Fibroblast of peridontal ligament (primary cell): ENCODE measurements around the gene ARID3A.

Source experiments
- DNase-seq: peaks from one replicate; pipeline ENCODE4 v3.0.0-alpha.2; 2010; ENCODE audit errors: extremely low read depth

ARID3A gene

GRCh38 chr19:931860-932647, 6.2 kb downstream of the ARID3A start:
- DNase-seq: no peak

GRCh38 chr19:932648-933552, 7.1 kb downstream of the ARID3A start:
- peak; percentile 89 for DNase-seq

GRCh38 chr19:933553-933882, 7.7 kb downstream of the ARID3A start:
- DNase-seq: no peak

- no peak for DNase-seq
These were observed 8.5 kb downstream of the ARID3A start for GRCh38 chr19:934197-934840.

GRCh38 chr19:934865-935479, 9.1 kb downstream of the ARID3A start:
- no peak for DNase-seq

GRCh38 chr19:936175-936546, 10.3 kb downstream of the ARID3A start:
- no peak for DNase-seq

- no peak for DNase-seq
These were observed 11.4 kb downstream of the ARID3A start for GRCh38 chr19:937259-937694.

- DNase-seq: no peak
These were observed 12.5 kb downstream of the ARID3A start for GRCh38 chr19:938233-938923.

- no peak for DNase-seq
These were observed 13.6 kb downstream of the ARID3A start for GRCh38 chr19:939439-939838.

GRCh38 chr19:939922-940321, 14.1 kb downstream of the ARID3A start:
- no peak for DNase-seq

GRCh38 chr19:940591-941291, 14.9 kb downstream of the ARID3A start:
- no peak for DNase-seq

- DNase-seq: no peak
These were observed 15.7 kb downstream of the ARID3A start for GRCh38 chr19:941292-942132.

- no peak for DNase-seq
These were observed 16.4 kb downstream of the ARID3A start for GRCh38 chr19:942133-942645.

GRCh38 chr19:943551-944170, 17.8 kb downstream of the ARID3A start:
- DNase-seq: no peak

- DNase-seq: no peak
These were observed 18.3 kb downstream of the ARID3A start for GRCh38 chr19:944171-944567.

- DNase-seq: no peak
These were observed 18.9 kb downstream of the ARID3A start for GRCh38 chr19:944663-945241.

- DNase-seq: no peak
These were observed 19.8 kb downstream of the ARID3A start for GRCh38 chr19:945401-946252.
